H9 (cell line): Measurements from ENCODE around the gene YTHDC2. TPM values are rescaled to one million over a fixed set of nuclear protein-coding genes. Genes with fewer than 3 reads are reported as not detected.

Experiments used
- DNase-seq: peaks from one replicate; pipeline ENCODE4 v3.0.0-alpha.2; 2017
- H2AFZ ChIP-seq: one replicate; pipeline ENCODE4 v1.6.1; 2013; ENCODE audit warnings: mild to moderate bottlenecking, low read length, control low read depth, moderate library complexity
- H2AK5ac ChIP-seq: 2 replicates; pipeline ENCODE4 v1.6.1; 2013; ENCODE audit warnings: low read length, control low read depth, mixed read lengths; ENCODE audit not compliant: insufficient read length
- H2BK120ac ChIP-seq: one replicate; pipeline ENCODE4 v1.6.1; 2013; ENCODE audit warnings: low read depth, mild to moderate bottlenecking, low read length, control low read depth, inconsistent platforms; ENCODE audit not compliant: poor library complexity, severe bottlenecking
- H2BK12ac ChIP-seq: 2 replicates; pipeline ENCODE4 v1.6.1; 2013; ENCODE audit warnings: low read length, control low read depth, mixed read lengths, low read depth; ENCODE audit not compliant: insufficient read length
- H2BK15ac ChIP-seq: 2 replicates; pipeline ENCODE4 v1.6.1; 2013; ENCODE audit warnings: low read depth, low read length, control low read depth
- H2BK20ac ChIP-seq: one replicate; pipeline ENCODE4 v1.6.1; 2013; ENCODE audit warnings: low read depth, mild to moderate bottlenecking, low read length, control low read depth, inconsistent platforms; ENCODE audit not compliant: poor library complexity, severe bottlenecking
- H2BK5ac ChIP-seq: 2 replicates; pipeline ENCODE4 v1.6.1; 2013; ENCODE audit warnings: low read length, control low read depth, mixed read lengths; ENCODE audit not compliant: insufficient read length
- H3K14ac ChIP-seq: 2 replicates; pipeline ENCODE4 v1.6.1; 2013; ENCODE audit warnings: low read length, control low read depth; ENCODE audit not compliant: insufficient read depth
- H3K18ac ChIP-seq: 2 replicates; pipeline ENCODE4 v1.6.1; 2013; ENCODE audit warnings: low read depth, mild to moderate bottlenecking, mixed read lengths, low read length, control low read depth; ENCODE audit not compliant: insufficient read length
- H3K23ac ChIP-seq: 2 replicates; pipeline ENCODE4 v1.6.1; 2013; ENCODE audit warnings: low read length, control low read depth, mixed read lengths, low read depth; ENCODE audit not compliant: insufficient read length
- H3K23me2 ChIP-seq: 2 replicates; pipeline ENCODE4 v1.6.1; 2013; ENCODE audit warnings: low read depth, mild to moderate bottlenecking, mixed read lengths, low read length, control low read depth; ENCODE audit not compliant: insufficient read length, poor library complexity, severe bottlenecking
- H3K27ac ChIP-seq: 2 replicates; pipeline ENCODE4 v1.5.1; 2013; ENCODE audit warnings: low read length, control low read depth, mixed read lengths, low read depth; ENCODE audit not compliant: insufficient read length
- H3K27me3 ChIP-seq: 2 replicates; pipeline ENCODE4 v1.6.1; 2013; ENCODE audit warnings: low read length, control low read depth, inconsistent platforms; ENCODE audit not compliant: insufficient read depth
- H3K4ac ChIP-seq: 2 replicates; pipeline ENCODE4 v1.6.1; 2013; ENCODE audit warnings: low read depth, mild to moderate bottlenecking, control low read depth, inconsistent platforms, low read length, moderate library complexity
- H3K4me1 ChIP-seq: 2 replicates; pipeline ENCODE4 v1.6.1; 2013; ENCODE audit warnings: low read length, control low read depth, inconsistent platforms; ENCODE audit not compliant: insufficient read depth
- H3K4me2 ChIP-seq: 2 replicates; pipeline ENCODE4 v1.6.1; 2013; ENCODE audit warnings: low read length, control low read depth, mixed read lengths; ENCODE audit not compliant: insufficient read length, insufficient read depth
- H3K56ac ChIP-seq: 2 replicates; pipeline ENCODE4 v1.6.1; 2013; ENCODE audit warnings: low read depth, mild to moderate bottlenecking, mixed read lengths, low read length, control low read depth; ENCODE audit not compliant: insufficient read length
- H3K79me1 ChIP-seq: 2 replicates; pipeline ENCODE4 v1.6.1; 2013; ENCODE audit warnings: low read depth, mild to moderate bottlenecking, moderate library complexity, low read length, control low read depth, inconsistent platforms; ENCODE audit not compliant: insufficient read depth, poor library complexity, severe bottlenecking
- H3K79me2 ChIP-seq: 2 replicates; pipeline ENCODE4 v1.6.1; 2013; ENCODE audit warnings: low read length, control low read depth, inconsistent platforms; ENCODE audit not compliant: insufficient read depth
- H3K9ac ChIP-seq: 2 replicates; pipeline ENCODE4 v1.6.1; 2013; ENCODE audit warnings: low read length, control low read depth, mixed read lengths; ENCODE audit not compliant: insufficient read length; ENCODE audit errors: extremely low read depth
- H3K9me3 ChIP-seq: one replicate; pipeline ENCODE4 v1.6.1; 2013; ENCODE audit warnings: low read depth, low read length, inconsistent platforms; ENCODE audit not compliant: control insufficient read depth
- H3T11ph ChIP-seq: one replicate; pipeline ENCODE4 v1.6.1; 2013; ENCODE audit warnings: mild to moderate bottlenecking, low read length, control low read depth, inconsistent platforms
- H4K20me1 ChIP-seq: one replicate; pipeline ENCODE4 v1.6.1; 2013; ENCODE audit not compliant: control insufficient read depth, insufficient read length, insufficient read depth
- H4K5ac ChIP-seq: 2 replicates; pipeline ENCODE4 v1.6.1; 2013; ENCODE audit warnings: low read depth, mild to moderate bottlenecking, mixed read lengths, low read length, control low read depth; ENCODE audit not compliant: insufficient read length
- H4K8ac ChIP-seq: replicated peaks from 2 replicates; pipeline ENCODE4 v1.6.1; 2013; ENCODE audit warnings: low read length, control low read depth, mixed read lengths, low read depth; ENCODE audit not compliant: insufficient read length
- H4K91ac ChIP-seq: 2 replicates; pipeline ENCODE4 v1.6.1; 2013; ENCODE audit warnings: low read depth, mild to moderate bottlenecking, moderate library complexity, mixed read lengths, low read length, control low read depth; ENCODE audit not compliant: insufficient read length
- H3K27ac Mint-ChIP-seq, 3 experiments: 2 replicates in 2 of 3; 3 replicates in 1 of 3; pipeline ENCODE4 v1.8.0; 2020 to 2021; ENCODE audit warnings: mixed read lengths in 3 of 3, mild to moderate bottlenecking in 1 of 3, moderate library complexity in 1 of 3
- H3K27me3 Mint-ChIP-seq: 2 replicates; pipeline ENCODE4 v1.8.0; 2021; ENCODE audit warnings: low read depth, mild to moderate bottlenecking, moderate library complexity, mixed read lengths
- H3K36me3 Mint-ChIP-seq, 3 experiments: 2 replicates in 2 of 3; 3 replicates in 1 of 3; pipeline ENCODE4 v1.8.0; 2020 to 2021; ENCODE audit warnings: low read depth in 3 of 3, mixed read lengths in 3 of 3; ENCODE audit not compliant: insufficient read depth in 1 of 3
- H3K4me1 Mint-ChIP-seq, 2 experiments: 2 replicates each; pipeline ENCODE4 v1.8.0; 2020; ENCODE audit warnings: mixed read lengths in 2 of 2
- H3K4me3 Mint-ChIP-seq, 2 experiments: 2 replicates in 1 of 2; 3 replicates in 1 of 2; pipeline ENCODE4 v1.8.0; 2020 to 2021; ENCODE audit warnings: mild to moderate bottlenecking in 2 of 2, mixed read lengths in 2 of 2, moderate library complexity in 1 of 2
- H3K9me3 Mint-ChIP-seq, 2 experiments: 2 replicates in 1 of 2; 3 replicates in 1 of 2; pipeline ENCODE4 v1.8.0; 2020; ENCODE audit warnings: mild to moderate bottlenecking in 2 of 2, mixed read lengths in 2 of 2, moderate library complexity in 1 of 2
- whole genome bisulfite sequencing: extraction: QIAGEN DNeasy Blood & Tissue Kit; methylation state at CpG from one replicate; pipeline ENCODE4 v1.1.7; 2013; ENCODE audit warnings: missing lambda C conversion rate, low lambda C conversion rate, mixed read lengths; ENCODE audit not compliant: insufficient read length; ENCODE audit errors: extremely low coverage; 5-methylcytosine and 5-hydroxymethylcytosine counted together
- total RNA-seq: library from RNA; stranded (reverse); gene quantifications from 2 replicates; pipeline ENCODE4 v1.2.1, GENCODE V29; 2021
- TF ChIP-seq, protein P1 (sequence below): fragments of 200-600 bp; sonication (generic); conservative IDR thresholded peaks from 3 replicates; pipeline ENCODE4 v1.8.0; 2021; ENCODE audit warnings: antibody characterized with exemption, mild to moderate bottlenecking

The YTHDC2 gene
- total RNA-seq, 1 experiment from 2014 or later, result 22.5 TPM

DNA sequence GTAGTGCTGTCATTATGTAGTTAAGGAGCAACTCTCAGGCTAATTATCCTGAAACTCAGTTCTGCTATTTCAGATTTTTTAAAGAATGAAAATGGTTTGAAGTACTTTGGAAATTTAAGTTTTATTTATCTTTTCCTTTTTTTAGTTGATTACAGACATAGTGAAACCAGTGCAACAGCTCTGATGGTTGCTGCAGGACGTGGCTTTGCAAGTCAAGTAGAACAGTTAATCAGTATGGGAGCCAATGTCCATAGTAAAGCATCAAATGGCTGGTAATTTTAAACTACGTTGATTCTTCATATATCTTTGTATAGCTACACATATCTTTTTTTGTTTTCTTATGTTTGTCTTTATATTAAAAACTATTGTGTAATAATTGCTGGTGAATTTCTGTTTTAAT is 34.9 kb downstream of the YTHDC2 start:
- Mint-ChIP-seq H3K4me3 (no peak overlapping the region), H3K27ac (no peak overlapping the region), H3K9me3 (no peaks in the 10 kb centered on the region), H3K27me3 (no peaks in the 10 kb centered on the region), H3K4me1 (no peaks in the 10 kb centered on the region), H3K36me3 (peaks cover 4 to 54% (median 42%) of the 10 kb centered on the region in 3 experiments; a peak in 6 of 7 replicates)
- H3K4ac ChIP-seq, result no peak overlapping the region
- H2AK5ac ChIP-seq, result no peak overlapping the region
- H3K56ac ChIP-seq, result no peak overlapping the region
- H2AFZ ChIP-seq, result no peak overlapping the region
- H3K79me1 ChIP-seq, result no peaks in the 10 kb centered on the region
- H2BK12ac ChIP-seq, result no peak overlapping the region
- H3T11ph ChIP-seq, result no peak overlapping the region
- DNase-seq, result no peak
- no peak overlapping the region for H2BK20ac ChIP-seq
- no peak overlapping the region for H2BK5ac ChIP-seq
- H3K14ac ChIP-seq, result no peak overlapping the region
- H3K23ac ChIP-seq, result no peak overlapping the region
- no peak overlapping the region for H2BK120ac ChIP-seq
- no peak overlapping the region for H4K8ac ChIP-seq
- no peak overlapping the region for H3K27ac ChIP-seq
- no peaks in the 10 kb centered on the region for H4K20me1 ChIP-seq
- H3K9ac ChIP-seq, result no peak overlapping the region
- H4K91ac ChIP-seq, result no peak overlapping the region
- H4K5ac ChIP-seq, result no peak overlapping the region
- TF ChIP-seq, protein P1, sequence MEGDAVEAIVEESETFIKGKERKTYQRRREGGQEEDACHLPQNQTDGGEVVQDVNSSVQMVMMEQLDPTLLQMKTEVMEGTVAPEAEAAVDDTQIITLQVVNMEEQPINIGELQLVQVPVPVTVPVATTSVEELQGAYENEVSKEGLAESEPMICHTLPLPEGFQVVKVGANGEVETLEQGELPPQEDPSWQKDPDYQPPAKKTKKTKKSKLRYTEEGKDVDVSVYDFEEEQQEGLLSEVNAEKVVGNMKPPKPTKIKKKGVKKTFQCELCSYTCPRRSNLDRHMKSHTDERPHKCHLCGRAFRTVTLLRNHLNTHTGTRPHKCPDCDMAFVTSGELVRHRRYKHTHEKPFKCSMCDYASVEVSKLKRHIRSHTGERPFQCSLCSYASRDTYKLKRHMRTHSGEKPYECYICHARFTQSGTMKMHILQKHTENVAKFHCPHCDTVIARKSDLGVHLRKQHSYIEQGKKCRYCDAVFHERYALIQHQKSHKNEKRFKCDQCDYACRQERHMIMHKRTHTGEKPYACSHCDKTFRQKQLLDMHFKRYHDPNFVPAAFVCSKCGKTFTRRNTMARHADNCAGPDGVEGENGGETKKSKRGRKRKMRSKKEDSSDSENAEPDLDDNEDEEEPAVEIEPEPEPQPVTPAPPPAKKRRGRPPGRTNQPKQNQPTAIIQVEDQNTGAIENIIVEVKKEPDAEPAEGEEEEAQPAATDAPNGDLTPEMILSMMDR, result no peak
- no CpG with 5 or more reads among the region's 2 CpGs for WGBS
- H3K23me2 ChIP-seq, result no peaks in the 10 kb centered on the region
- no peaks in the 10 kb centered on the region for H3K79me2 ChIP-seq
- no peaks in the 10 kb centered on the region for H3K4me1 ChIP-seq
- no peaks in the 10 kb centered on the region for H3K9me3 ChIP-seq
- H3K18ac ChIP-seq, result no peak overlapping the region
- H3K4me2 ChIP-seq, result no peak overlapping the region
- no peak overlapping the region for H2BK15ac ChIP-seq
- H3K27me3 ChIP-seq, result no peaks in the 10 kb centered on the region
